ENCODE results near the gene MLYCD. TPM values are rescaled to one million over a fixed set of nuclear protein-coding genes. Genes with fewer than 3 reads are reported as not detected.

MLYCD gene
- total RNA-seq, 4 donors from 2014 or later, result 9.9 to 17.6 (median 12.2) TPM

- Histone ChIP-seq H3K27me3 (no peaks in the 10 kb centered on the region), H3K27ac (no peak overlapping the region), H3K4me3 (no peak overlapping the region), H3K9me3 (no peaks in the 10 kb centered on the region), H3K36me3 (peaks cover 0 to 92% of the 10 kb centered on the region in 2 donors), H3K4me1 (peaks cover 0 to 7% (median 0%) of the 10 kb centered on the region in 3 donors)
- ATAC-seq, result no peak
- TF ChIP-seq POLR2AphosphoS5 (IDR thresholded peaks at IDR 0.05), result no peak
- TF ChIP-seq EP300 (IDR thresholded peaks at IDR 0.05), result no peak
- TF ChIP-seq CTCF (IDR thresholded peaks at IDR 0.05), result no peak
- no peak for TF ChIP-seq POLR2A (IDR thresholded peaks at IDR 0.05)
- WGBS, 2 donors (ENCODE audit: low coverage in 1 of 2), result 80 to 100% methylated on average over 1 of the region's 5 CpGs
Measured at GRCh38 chr16:83961591-83961990, 62.7 kb downstream of the MLYCD start.

GRCh38 chr16:83963277-83964119 is 64.6 kb downstream of the MLYCD start:
- Histone ChIP-seq H3K27ac (no peak overlapping the region), H3K27me3 (peaks cover 7% of the 10 kb centered on the region), H3K36me3 (peaks cover 0 to 85% of the 10 kb centered on the region in 2 donors), H3K4me1 (peaks cover 0 to 6% (median 0%) of the 10 kb centered on the region in 3 donors), H3K9me3 (no peaks in the 10 kb centered on the region), H3K4me3 (no peak overlapping the region)
- 77 to 89% methylated on average over 10 to 18 of the region's 22 CpGs for WGBS, 2 donors (ENCODE audit: low coverage in 1 of 2)
- ATAC-seq, result no peak
- TF ChIP-seq EP300 (IDR thresholded peaks at IDR 0.05) (no peak), CTCF (IDR thresholded peaks at IDR 0.05) (no peak), POLR2A (IDR thresholded peaks at IDR 0.05) (no peak), POLR2AphosphoS5 (IDR thresholded peaks at IDR 0.05) (no peak)

DNA sequence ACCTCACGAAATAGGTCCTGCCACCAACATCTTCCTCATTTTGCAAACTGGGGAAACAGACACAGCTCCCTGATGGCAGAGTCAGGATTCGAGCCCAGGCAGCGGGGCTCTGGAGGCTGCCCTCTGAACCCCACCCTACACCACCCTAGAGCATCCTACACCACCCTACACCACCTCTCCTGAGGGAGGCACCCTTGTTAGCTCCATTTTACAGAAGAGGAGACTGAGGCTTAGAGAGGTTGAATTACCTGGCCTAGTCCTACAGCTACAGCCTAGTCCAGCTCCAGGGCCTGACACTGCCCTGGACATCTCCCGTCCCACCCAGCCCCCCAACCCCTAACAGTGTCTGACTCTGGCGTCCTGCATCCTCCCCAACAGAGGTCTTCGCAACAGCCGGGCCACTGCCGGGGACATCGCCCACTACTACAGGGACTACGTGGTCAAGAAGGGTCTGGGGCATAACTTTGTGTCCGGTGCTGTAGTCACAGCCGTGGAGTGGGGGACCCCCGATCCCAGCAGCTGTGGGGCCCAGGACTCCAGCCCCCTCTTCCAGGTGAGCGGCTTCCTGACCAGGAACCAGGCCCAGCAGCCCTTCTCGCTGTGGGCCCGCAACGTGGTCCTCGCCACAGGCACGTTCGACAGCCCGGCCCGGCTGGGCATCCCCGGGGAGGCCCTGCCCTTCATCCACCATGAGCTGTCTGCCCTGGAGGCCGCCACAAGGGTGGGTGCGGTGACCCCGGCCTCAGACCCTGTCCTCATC is 65.9 kb downstream of the MLYCD start:
- H3K27me3 ChIP-seq, result peaks cover 20% of the 10 kb centered on the region
- peaks cover 0 to 12% (median 0%) of the 10 kb centered on the region in 3 donors for H3K4me1 ChIP-seq
- no peaks in the 10 kb centered on the region for H3K9me3 ChIP-seq
- WGBS, 2 donors (ENCODE audit: low coverage in 1 of 2), result 60 to 83% methylated on average over 1 to 2 of the region's 26 CpGs
- no peak overlapping the region for H3K27ac ChIP-seq
- no peak for TF ChIP-seq POLR2AphosphoS5 (IDR thresholded peaks at IDR 0.05)
- TF ChIP-seq CTCF (IDR thresholded peaks at IDR 0.05), result no peak
- no peak for TF ChIP-seq EP300 (IDR thresholded peaks at IDR 0.05)
- no peak for TF ChIP-seq POLR2A (IDR thresholded peaks at IDR 0.05)
- ATAC-seq, result no peak
- H3K4me3 ChIP-seq, result no peak overlapping the region
- peaks cover 0 to 72% of the 10 kb centered on the region in 2 donors for H3K36me3 ChIP-seq

GRCh38 chr16:83965444-83966152 is 66.7 kb downstream of the MLYCD start:
- H3K9me3 ChIP-seq, result no peaks in the 10 kb centered on the region
- H3K27me3 ChIP-seq, result peaks cover 21% of the 10 kb centered on the region
- H3K36me3 ChIP-seq, result peaks cover 0 to 64% of the 10 kb centered on the region in 2 donors
- no CpG with 5 or more reads among the region's 36 CpGs for WGBS, 2 donors (ENCODE audit: low coverage in 1 of 2)
- H3K4me3 ChIP-seq, result no peak overlapping the region
- no peak for ATAC-seq
- H3K4me1 ChIP-seq, result peaks cover 0 to 12% (median 0%) of the 10 kb centered on the region in 3 donors
- H3K27ac ChIP-seq, result no peak overlapping the region
- TF ChIP-seq POLR2AphosphoS5 (IDR thresholded peaks at IDR 0.05), result no peak

DNA sequence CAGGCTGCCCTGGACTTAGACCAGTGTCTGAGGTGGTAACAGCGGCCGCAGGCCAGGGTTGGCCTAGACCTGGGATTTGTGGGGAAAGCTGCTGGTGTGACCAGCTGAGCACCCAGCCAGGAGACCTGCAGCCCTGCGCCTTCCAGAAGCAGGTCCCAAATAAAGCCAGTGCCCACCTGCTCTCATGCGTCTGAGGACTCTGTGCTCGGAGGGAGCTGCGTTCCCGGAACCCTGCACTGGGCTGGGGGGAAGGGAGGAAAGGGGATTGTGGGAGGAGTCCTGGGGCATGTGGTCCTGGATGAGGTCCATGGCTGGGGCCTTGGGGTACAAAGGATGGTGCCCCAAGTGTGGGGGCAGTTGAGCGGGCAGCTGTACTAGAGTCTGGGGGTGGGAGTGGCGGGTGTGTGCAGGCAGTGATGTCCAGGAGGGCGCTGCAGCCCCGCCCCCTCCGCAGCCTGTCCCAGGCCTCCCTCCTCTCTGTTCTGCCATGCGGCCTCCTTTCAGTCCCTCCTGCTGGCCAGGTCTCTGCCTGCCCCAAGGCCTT is 67.3 kb downstream of the MLYCD start:
- 90 to 100% methylated on average over 2 of the region's 13 CpGs for WGBS, 2 donors (ENCODE audit: low coverage in 1 of 2)
- Histone ChIP-seq H3K9me3 (no peaks in the 10 kb centered on the region), H3K27me3 (peaks cover 21% of the 10 kb centered on the region), H3K27ac (no peak overlapping the region), H3K4me3 (no peak overlapping the region), H3K36me3 (peaks cover 0 to 58% of the 10 kb centered on the region in 2 donors), H3K4me1 (peaks cover 0 to 12% (median 0%) of the 10 kb centered on the region in 3 donors)
- no peak for ATAC-seq
- TF ChIP-seq POLR2AphosphoS5 (IDR thresholded peaks at IDR 0.05) (no peak), CTCF (IDR thresholded peaks at IDR 0.05) (no peak), POLR2A (IDR thresholded peaks at IDR 0.05) (no peak), EP300 (IDR thresholded peaks at IDR 0.05) (no peak)

Data from gastroesophageal sphincter (tissue), 4 donors.